ENCODE measurements around the gene SH3RF3.
"Not testable (repeated sequence)": the region's sequence is repeated elsewhere in the genome, so short reads cannot be mapped to it uniquely, and the experiment has no call there.

SH3RF3 gene

DNA sequence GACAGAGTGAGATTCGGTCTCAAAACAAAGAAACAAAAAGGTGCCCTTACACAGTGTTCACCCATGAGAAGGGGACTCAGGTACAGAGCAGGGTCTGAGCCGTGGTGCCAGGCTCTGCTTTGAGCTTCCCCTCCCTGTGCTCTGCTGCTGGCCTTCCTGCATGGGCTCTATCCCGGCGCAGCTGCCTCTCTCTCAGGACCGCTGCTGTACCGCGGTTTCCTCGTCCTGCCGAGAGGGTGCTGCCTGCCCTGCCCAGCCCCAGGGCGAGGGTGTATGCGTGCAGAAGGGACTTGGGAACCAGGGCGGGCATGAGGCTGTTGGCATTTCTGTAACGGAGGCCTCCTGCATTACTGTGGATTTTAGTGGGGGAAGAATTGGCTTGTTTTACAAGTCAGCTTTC lies 30.1 kb downstream of the SH3RF3 start:
- DNase-seq (ENCODE audit: low read depth), result no peak

DNA sequence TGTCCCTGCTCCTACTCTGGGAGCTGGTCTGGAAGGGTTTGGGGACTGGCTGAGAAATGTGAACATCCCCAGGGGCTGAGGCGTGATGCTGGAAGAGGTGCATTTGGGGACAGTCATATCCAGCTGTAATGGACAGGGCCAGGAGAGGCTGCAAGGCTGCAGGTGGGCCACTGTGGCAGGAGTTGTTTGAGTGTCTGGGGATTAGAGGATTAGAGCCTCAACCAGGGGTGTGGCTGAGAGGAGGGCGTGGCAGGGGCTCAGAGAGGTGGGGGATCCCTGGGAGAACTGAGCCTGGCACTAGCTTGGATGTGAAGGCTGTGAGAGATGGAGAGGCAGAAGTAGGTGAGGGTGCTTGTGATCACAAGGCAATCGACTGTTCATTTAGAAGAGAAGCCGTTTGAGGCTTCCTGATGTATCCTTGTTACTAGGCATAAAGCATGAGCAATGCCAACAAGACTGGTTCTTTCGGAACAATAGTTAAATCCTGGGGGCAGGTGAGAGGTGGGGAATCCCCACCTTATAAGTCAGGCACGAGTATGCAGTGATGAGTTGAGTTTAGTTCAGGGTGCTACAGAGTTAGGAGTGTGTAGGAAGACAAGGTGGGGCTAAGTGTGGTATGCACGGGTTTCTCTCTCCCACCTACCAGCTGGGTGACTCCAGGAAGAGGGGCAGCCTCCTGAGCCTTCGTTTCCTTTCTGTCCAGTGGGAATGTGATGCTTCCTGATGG lies 31.9 kb downstream of the SH3RF3 start:
- DNase-seq (ENCODE audit: low read depth), result no peak

DNA sequence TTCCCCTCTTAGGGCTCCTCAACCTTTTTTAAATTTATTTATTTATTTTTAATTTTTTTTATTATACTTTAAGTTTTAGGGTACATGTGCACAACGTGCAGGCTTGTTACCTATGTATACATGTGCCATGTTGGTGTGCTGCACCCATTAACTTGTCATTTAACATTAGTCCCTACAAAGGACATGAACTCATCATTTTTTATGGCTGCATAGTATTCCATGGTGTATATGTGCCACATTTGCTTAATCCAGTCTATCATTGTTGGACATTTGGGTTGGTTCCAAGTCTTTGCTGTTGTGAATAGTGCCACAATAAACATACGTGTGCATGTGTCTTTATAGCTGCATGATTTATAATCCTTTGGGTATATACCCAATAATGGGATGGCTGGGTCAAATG lies 33.4 kb downstream of the SH3RF3 start:
- DNase-seq (ENCODE audit: low read depth), result not testable (repeated sequence)

DNA sequence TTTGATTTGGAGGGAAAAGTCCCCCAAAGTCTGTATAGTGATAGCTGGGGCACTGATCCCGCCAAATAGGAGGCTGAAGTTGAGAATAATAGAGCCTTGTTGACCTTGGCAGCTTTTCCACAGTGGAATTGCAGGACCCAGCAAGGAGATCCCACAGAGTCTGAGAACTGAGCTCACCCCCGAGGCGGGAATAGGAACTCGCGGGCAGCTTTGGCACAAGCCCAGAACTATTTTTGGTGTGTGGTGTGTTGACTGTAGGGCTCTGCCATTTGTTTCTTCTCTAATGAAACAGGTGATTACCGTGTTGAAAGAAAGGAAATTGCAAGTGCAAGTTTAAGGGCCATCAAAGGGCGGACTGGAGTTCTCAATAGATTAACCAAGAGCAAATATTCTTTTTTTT lies 34.0 kb downstream of the SH3RF3 start:
- no peak for DNase-seq (ENCODE audit: low read depth)

DNA sequence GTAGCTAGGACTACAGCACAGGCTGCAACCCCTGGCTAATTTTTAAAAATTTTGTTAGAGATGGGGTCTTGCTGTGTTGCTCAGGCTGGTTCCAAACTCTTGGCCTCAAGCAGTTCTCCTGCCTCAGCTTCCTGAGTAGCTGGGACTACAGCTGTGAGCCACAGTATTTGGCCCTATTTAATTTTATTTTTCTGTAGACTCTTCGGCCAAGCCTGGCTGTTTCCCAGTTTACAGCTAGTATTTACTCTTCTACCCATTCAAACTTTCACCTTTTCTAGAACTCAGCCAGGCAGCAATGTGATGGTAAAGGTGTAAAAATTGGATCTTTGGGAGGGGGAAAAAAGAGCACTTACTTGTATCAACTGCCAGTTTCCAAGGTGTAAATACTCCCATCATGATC lies 35.3 kb downstream of the SH3RF3 start:
- DNase-seq (ENCODE audit: low read depth), result no peak

DNA sequence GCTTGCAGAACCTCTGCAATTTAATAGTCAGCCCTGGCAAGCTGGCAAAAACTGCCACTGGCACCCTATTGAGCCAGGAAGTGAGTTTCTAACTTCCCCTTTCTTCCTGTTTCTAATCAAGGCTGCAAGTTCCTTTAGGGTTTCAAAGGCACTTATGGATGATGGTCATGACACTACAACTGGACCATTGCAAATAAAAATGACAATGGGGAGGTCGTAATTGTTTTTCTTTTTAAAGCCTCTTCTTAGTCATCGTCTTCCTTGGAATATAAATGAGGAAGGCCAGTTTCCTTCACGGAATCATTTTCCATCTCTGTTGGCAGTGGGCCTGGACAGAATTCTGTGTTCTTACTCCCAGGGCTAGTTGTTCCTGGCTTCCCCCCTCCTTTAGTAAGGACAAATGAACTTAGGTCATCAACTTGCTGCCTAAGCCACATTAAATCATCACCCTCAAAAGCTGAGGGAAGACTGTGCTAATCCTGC lies 35.8 kb downstream of the SH3RF3 start:
- no peak for DNase-seq (ENCODE audit: low read depth)

GRCh38 chr2:109166811-109167210 lies 37.8 kb downstream of the SH3RF3 start:
- no peak for DNase-seq (ENCODE audit: low read depth)

- DNase-seq (ENCODE audit: low read depth), result no peak
These were observed 39.1 kb downstream of the SH3RF3 start for GRCh38 chr2:109168086-109168485.

DNA sequence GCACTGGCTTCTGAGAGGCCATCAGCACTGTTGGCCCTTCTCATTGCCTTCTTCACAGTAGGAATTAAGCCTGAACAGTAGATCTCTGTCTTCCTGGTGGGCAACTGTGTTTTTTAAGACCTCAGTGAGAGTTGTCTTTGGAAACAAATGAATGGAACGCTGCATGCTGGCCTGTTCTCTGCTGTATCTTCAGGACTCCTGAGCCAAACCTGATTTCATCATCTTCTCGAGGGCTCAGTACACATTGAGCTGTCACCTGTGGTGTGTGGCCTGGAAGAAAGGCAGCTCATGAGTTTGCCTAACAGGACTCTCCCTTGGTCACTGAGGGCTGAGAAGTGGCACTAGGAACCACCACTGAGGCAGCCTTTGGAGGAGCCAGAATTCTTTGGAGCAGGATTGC lies 39.7 kb downstream of the SH3RF3 start:
- DNase-seq (ENCODE audit: low read depth), result no peak

DNA sequence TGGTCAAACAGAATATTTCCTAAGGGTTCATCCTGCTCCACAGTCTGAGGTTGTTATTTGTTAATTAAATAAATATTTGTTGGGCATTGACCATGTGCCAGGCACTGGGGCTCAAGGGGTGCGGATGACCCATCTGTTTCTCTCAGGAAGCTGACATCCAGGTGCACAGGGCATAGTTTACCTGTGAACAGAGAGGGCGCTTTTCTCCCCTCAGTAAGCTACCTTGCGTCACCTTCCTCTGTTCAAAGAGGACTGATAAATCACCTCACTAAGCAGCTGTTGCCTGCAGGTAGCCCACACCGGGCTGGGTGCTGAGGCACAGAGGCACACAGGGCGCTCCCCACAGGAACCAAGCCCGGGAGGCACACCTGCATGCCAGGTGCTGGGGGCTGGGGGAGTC lies 41.6 kb downstream of the SH3RF3 start:
- no peak for DNase-seq (ENCODE audit: low read depth)

DNA sequence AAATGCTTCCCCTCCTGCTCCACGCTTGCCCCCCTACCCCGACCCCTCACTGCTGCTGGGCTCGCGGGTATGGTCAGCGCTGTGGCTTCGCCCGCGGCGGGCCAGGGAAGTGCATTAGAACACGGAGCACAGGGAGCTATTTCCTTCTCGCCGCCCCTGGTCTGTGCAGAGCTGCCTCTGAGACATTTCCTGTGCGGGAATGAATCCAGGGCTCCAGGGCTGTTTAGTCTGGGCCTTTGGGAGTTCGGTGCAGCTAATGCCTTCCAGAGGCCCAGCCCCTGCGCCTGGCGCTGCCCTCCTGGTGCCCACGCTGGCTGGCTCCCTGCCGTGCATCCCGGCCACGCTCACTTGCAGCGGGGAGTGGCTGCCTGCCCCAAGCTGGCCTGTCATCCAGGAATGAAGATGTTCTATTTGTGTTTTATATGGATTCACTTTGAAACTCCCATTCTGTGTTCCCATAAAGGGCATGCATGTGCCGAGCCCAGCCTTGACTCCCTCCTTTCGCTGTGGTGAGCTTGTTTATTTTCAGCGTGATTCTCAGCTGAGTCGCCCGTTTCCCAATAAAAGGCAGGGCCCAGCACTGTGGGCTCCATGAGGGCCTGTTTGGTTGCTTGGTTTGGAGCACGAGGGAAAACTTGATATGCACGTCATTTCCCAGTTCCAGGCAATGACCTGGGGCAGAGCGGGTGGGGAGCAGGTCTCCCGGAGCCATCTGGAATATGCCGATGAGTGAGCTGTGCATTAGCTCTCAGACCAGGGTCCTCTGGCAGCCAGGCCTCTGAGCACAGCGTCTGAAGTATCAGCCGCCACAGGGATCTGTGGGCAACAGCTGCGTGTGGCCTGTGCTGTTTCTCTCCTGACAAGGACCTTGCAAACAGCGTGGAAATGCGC lies 42.7 kb downstream of the SH3RF3 start:
- no peak for DNase-seq (ENCODE audit: low read depth)

- no peak for DNase-seq (ENCODE audit: low read depth)
These were observed 43.6 kb downstream of the SH3RF3 start for GRCh38 chr2:109172556-109173105.

DNA sequence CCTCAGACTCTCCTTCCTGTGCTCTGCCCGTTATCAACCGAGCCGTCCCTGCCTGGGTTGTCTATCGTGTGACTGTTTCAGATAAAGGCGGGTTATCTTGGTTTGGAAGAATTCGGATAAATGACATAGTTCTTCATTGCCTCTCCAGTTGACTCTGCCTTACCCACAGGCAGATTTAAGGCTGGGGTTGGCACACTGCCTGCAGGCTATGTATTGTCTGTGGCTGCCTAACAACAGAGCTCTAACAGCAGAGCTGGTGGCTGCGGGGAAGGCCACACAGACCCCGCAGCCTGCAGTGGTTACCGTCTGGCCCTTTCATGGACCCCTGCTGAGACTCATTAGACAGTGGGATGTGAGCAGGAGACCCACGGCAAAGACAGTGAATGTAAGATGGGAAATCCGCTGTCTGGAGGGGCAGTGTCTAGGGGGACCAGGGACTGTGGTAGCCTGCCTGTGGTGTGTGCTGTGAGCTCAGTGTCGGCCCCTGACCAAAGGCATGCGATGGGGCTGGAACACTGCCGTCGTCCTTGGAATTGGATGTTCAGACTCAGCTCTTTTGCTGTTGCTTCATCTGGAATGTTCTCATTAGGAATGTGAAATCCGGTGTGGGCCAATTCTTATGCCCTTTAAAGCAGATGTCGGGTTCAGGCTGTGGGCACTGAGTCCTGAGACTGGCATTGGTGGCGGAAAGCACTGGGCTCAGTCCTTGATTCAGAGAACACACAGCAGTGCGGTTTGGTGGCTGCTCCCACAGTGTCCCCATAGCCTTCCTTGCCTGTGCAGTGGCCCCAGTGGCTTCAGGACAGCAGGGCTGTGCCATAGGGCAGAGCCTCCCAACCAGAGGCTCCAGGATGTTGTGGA lies 44.5 kb downstream of the SH3RF3 start:
- no peak for DNase-seq (ENCODE audit: low read depth)

DNA sequence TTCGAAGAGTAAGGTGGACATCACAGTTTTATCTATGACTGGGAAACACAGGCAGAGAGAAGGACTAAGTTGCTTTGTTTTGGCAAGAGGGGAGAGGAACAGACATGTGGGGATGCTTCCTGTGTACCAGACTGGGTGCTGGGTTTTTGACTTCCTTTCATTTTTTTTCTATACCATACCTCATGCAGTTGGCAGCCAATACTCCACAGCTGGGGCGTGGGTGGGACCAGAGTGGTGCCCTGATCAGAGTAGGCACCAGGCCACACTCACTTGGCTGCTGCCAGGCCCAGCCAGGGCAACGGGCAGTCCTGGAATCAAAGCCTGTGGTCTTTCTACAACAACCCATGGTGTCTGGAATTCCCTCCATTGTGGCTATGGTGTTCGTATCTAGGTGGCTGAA lies 45.2 kb downstream of the SH3RF3 start:
- no peak for DNase-seq (ENCODE audit: low read depth)

- DNase-seq (ENCODE audit: low read depth), result no peak
These were observed 45.8 kb downstream of the SH3RF3 start for GRCh38 chr2:109174626-109175349.

GRCh38 chr2:109175350-109175678 lies 46.3 kb downstream of the SH3RF3 start:
- no peak for DNase-seq (ENCODE audit: low read depth)

DNA sequence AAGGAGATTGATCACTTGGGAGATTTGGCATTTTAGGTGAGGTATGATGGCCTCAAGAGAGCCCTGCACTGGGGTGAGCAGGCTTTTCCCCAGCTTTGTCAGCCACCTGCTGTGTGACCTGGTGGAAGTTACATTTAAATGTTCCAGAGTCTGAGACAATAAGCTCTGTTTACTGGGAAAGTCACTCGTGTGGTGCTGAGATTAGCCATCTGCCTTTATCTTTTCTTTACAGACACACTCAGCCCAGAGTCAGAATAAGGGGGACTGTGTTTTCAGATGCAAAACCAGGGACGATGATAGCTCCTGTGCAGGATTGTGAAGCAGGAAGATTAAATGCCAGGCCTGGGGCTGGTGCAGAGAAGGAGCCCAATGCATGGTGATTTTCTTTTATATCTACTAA lies 47.9 kb downstream of the SH3RF3 start:
- DNase-seq (ENCODE audit: low read depth), result no peak

DNA sequence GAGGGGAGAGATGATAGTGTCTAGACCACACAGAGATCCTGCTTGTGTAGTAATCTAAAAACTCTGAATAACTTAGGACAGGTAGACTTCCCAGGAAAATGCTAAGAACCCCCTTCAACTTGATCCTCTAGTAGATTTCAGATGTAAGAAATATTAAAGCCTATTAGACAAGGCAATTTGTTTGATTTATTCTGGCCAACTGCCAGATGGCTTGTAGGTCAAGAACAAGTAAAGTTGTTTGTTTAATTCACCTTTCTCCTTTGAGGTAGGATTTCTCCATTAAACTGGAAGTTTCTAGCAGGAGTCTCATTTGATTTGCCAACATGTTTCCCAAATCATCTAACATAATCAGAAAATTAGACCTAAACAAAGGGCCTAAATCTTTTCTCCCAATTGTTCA lies 48.6 kb downstream of the SH3RF3 start:
- no peak for DNase-seq (ENCODE audit: low read depth)

DNA sequence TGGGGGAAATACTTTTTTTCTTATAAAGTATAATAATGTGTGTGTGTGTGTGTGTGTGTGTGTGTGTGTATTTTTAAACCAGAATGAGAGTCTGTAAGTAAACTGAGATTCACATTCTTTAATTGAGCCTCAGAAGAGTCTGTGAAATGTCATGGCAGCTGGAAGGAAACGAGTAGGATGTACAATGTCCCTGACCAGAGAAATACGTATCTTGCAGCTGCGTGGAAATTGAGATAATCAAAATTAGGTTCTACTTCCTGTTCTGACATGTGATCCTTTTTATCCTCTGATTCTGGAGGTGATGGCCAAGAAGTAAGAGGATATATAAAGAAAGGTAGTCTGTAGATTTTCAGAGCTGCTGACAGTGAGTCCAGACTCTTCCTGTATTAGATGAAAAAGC lies 50.0 kb downstream of the SH3RF3 start:
- no peak for DNase-seq (ENCODE audit: low read depth)

GRCh38 chr2:109180786-109181185 lies 51.8 kb downstream of the SH3RF3 start:
- DNase-seq (ENCODE audit: low read depth), result no peak

DNA sequence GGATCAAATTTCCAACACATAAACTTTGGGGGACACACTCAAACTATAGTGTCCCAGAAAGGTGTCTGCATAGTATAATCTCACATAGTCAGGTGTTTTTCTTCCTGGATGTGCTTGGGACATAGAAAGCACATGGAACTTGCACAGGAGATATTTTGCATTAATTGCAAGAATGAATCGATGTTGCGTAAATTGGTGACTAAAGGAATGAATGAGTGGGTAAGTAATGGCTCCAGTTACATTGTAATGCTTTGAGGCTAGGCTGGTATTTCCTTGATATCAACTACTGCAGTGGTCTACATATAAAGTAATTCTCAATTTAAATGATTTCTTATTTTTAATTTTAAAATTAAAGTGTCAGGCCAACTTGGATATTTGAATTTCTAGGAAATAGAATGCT lies 53.4 kb downstream of the SH3RF3 start:
- DNase-seq (ENCODE audit: low read depth), result no peak

GRCh38 chr2:109183871-109184270 lies 54.9 kb downstream of the SH3RF3 start:
- DNase-seq (ENCODE audit: low read depth), result no peak
